Smooth muscle cell (in vitro differentiated cells): ENCODE measurements around the gene EPB41L2. TPM values are rescaled to one million over a fixed set of nuclear protein-coding genes. Genes with fewer than 3 reads are reported as not detected.

Experiments used
- DNase-seq: peaks from one replicate; lab custom pipeline; 2025; ENCODE audit not compliant: unreplicated experiment; lab: John Stamatoyannopoulos, UW
- H2AFZ ChIP-seq: fragments of 200-600 bp; sonication (generic); 2 replicates; pipeline ENCODE4 v1.6.0; 2016; ENCODE audit warnings: antibody characterized with exemption, low read depth, mild to moderate bottlenecking
- H3F3A ChIP-seq: fragments of 200-600 bp; sonication (generic); 2 replicates; pipeline ENCODE4 v1.6.0; 2017; ENCODE audit warnings: antibody characterized with exemption, low read depth
- H3K27ac ChIP-seq: fragments of 200-600 bp; sonication (generic); 2 replicates; pipeline ENCODE4 v1.5.1; 2016; ENCODE audit warnings: low read depth, mild to moderate bottlenecking
- H3K27me3 ChIP-seq: fragments of 200-600 bp; sonication (generic); 2 replicates; pipeline ENCODE4 v1.6.1; 2016; ENCODE audit warnings: low read depth, mild to moderate bottlenecking
- H3K36me3 ChIP-seq: fragments of 200-600 bp; sonication (generic); 2 replicates; pipeline ENCODE4 v1.5.1; 2016; ENCODE audit warnings: low read depth
- H3K4me1 ChIP-seq: fragments of 200-600 bp; sonication (generic); 2 replicates; pipeline ENCODE4 v1.5.1; 2016; ENCODE audit warnings: low read depth
- H3K4me2 ChIP-seq: fragments of 200-600 bp; sonication (generic); 2 replicates; pipeline ENCODE4 v1.6.0; 2016; ENCODE audit warnings: mild to moderate bottlenecking
- H3K4me3 ChIP-seq: fragments of 200-600 bp; sonication (generic); 2 replicates; pipeline ENCODE4 v1.5.1; 2016; ENCODE audit warnings: mild to moderate bottlenecking
- H3K79me2 ChIP-seq: fragments of 200-600 bp; sonication (generic); 2 replicates; pipeline ENCODE4 v1.6.0; 2016; ENCODE audit warnings: low read depth, mild to moderate bottlenecking
- H3K9ac ChIP-seq: fragments of 200-600 bp; sonication (generic); 2 replicates; pipeline ENCODE4 v1.6.0; 2016; ENCODE audit warnings: low read depth
- H3K9me3 ChIP-seq: fragments of 200-600 bp; sonication (generic); replicated peaks from 2 replicates; pipeline ENCODE4 v1.5.1; 2016; ENCODE audit warnings: low read depth
- H4K20me1 ChIP-seq: fragments of 200-600 bp; sonication (generic); 2 replicates; pipeline ENCODE4 v1.6.0; 2016; ENCODE audit warnings: low read depth
- CTCF ChIP-seq: fragments of 200-600 bp; sonication (generic); IDR thresholded peaks from 2 replicates; pipeline ENCODE4 v1.5.1; 2017; ENCODE audit warnings: borderline replicate concordance, mild to moderate bottlenecking, antibody characterized with exemption; ENCODE audit not compliant: insufficient read depth, poor library complexity, severe bottlenecking
- WGBS: methylation state at CpG from one replicate; pipeline ENCODE4 v1.1.7; 2016; ENCODE audit warnings: low lambda C conversion rate; 5-methylcytosine and 5-hydroxymethylcytosine counted together
- polyA plus RNA-seq: library from polyadenylated mRNA; unstranded; fragments of >200 nt; fragmentation: Nextera tagmentation; extraction: Ambion mirVana; gene quantifications from 2 replicates; pipeline ENCODE4 v1.2.1, GENCODE V29; 2016
- total RNA-seq: library from RNA; depleted of rRNA; stranded (reverse); fragments of >200 nt; gene quantifications from 2 replicates; pipeline ENCODE4 v1.2.3, GENCODE V29; 2014

Gene EPB41L2
- total and polyA plus RNA-seq, 2 experiments from 2014 or later, result 40.2 to 44.6 TPM

DNA sequence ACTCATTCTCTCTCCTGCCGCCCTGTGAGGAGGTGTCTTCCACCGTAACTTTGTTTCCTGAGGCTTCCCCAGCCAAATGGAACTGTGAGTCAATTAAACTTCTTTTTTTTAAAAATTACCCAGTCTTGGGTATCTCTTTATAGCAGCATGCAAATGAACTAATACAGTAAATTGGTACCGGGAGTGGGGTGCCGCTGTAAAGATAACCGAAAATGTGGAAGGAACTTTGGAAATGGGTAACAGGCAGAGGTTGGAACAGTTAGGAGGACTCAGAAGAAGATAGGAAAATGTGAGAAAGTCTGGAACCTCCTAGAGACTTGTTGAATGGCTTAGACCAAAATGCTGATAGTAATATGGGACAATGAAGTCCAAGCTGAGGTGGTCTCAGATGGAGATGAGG, 55.8 kb downstream of the EPB41L2 start:
- H4K20me1 ChIP-seq, result peaks cover 26% of the 10 kb centered on the region
- peaks cover 11% of the 10 kb centered on the region for H3K4me1 ChIP-seq
- H3K27me3 ChIP-seq, result no peaks in the 10 kb centered on the region
- peaks cover 68% of the 10 kb centered on the region for H3K79me2 ChIP-seq
- H3K4me3 ChIP-seq, result no peak overlapping the region
- no peaks in the 10 kb centered on the region for H3F3A ChIP-seq
- H2AFZ ChIP-seq, result no peak overlapping the region
- no peak overlapping the region for H3K4me2 ChIP-seq
- no peak overlapping the region for H3K9ac ChIP-seq
- H3K9me3 ChIP-seq, result no peaks in the 10 kb centered on the region
- no peak for DNase-seq
- H3K27ac ChIP-seq, result no peak overlapping the region
- no peaks in the 10 kb centered on the region for H3K36me3 ChIP-seq
- 95% methylated on average over 5 of the region's 5 CpGs for WGBS
- no peak for TF ChIP-seq CTCF

DNA sequence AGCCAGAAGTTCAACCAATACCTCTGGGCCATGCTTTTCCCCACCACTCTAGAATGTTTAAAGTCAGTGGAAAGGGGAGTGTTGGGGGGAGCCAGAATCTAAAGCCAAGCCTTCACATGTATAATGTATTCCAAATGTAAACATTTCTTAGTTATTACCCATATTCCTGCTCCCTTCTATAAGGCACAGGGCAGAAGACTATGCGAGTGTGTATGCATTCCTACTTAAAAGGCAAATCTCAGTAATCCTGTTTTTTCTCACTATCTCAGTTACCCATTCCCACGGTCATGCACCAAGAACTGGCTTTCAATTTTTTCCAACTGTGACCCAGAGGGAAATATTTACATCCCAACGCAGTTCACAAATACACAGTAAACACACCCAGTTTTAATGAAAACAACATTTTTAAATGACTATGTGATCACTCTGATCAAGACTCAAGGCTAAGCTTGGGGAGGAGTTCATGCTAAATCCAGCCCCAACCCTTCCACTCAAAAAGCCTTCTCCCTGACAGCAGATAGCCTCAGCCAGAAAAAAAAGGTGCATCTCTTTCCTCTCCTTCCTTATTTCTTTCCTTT, 57.5 kb downstream of the EPB41L2 start:
- H3K79me2 ChIP-seq, result peaks cover 61% of the 10 kb centered on the region
- no peaks in the 10 kb centered on the region for H3K27me3 ChIP-seq
- no peak overlapping the region for H3K9ac ChIP-seq
- 21% methylated on average over 3 of the region's 3 CpGs for WGBS
- H2AFZ ChIP-seq, result no peak overlapping the region
- no peak for TF ChIP-seq CTCF
- H3K4me2 ChIP-seq, result peak overlapping the region; percentile 6
- no peaks in the 10 kb centered on the region for H3K9me3 ChIP-seq
- H3K36me3 ChIP-seq, result no peaks in the 10 kb centered on the region
- H4K20me1 ChIP-seq, result peaks cover 27% of the 10 kb centered on the region
- no peak overlapping the region for H3K27ac ChIP-seq
- no peaks in the 10 kb centered on the region for H3F3A ChIP-seq
- peaks cover 20% of the 10 kb centered on the region for H3K4me1 ChIP-seq
- no peak for DNase-seq
- no peak overlapping the region for H3K4me3 ChIP-seq

- H4K20me1 ChIP-seq, result peaks cover 27% of the 10 kb centered on the region
- H3K4me1 ChIP-seq, result peaks cover 21% of the 10 kb centered on the region
- H3K4me3 ChIP-seq, result no peak overlapping the region
- H3K9me3 ChIP-seq, result no peaks in the 10 kb centered on the region
- no peak overlapping the region for H2AFZ ChIP-seq
- no peak for TF ChIP-seq CTCF
- H3K9ac ChIP-seq, result no peak overlapping the region
- H3K79me2 ChIP-seq, result peaks cover 61% of the 10 kb centered on the region
- H3K36me3 ChIP-seq, result no peaks in the 10 kb centered on the region
- peak overlapping the region; percentile 6 for H3K4me2 ChIP-seq
- no peak overlapping the region for H3K27ac ChIP-seq
- no peaks in the 10 kb centered on the region for H3F3A ChIP-seq
- 55% methylated on average over 2 of the region's 2 CpGs for WGBS
- DNase-seq, result no peak
- H3K27me3 ChIP-seq, result no peaks in the 10 kb centered on the region
These were observed 58.1 kb downstream of the EPB41L2 start for GRCh38 chr6:131004936-131005335.

DNA sequence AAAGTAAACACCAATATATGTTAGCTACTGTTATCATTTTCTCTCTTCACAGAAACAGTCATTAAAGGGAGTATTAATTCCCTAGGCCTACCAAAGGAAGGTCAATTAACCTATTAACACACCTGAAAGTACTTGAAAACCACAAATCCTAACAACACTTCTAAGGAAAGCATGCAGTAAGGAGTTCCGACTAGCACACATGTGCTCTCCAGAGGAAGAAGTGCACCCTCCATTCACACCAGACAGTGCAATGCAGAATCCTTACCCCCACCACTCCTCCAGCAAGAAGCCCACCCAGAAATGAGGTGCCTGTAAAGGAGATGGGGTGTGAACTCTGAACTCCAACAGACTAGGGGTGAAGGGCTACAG, 58.7 kb downstream of the EPB41L2 start:
- H3K27me3 ChIP-seq, result no peaks in the 10 kb centered on the region
- no peaks in the 10 kb centered on the region for H3K9me3 ChIP-seq
- H2AFZ ChIP-seq, result no peak overlapping the region
- H3K9ac ChIP-seq, result no peak overlapping the region
- WGBS, result 88% methylated on average over 1 of the region's 1 CpG
- peaks cover 61% of the 10 kb centered on the region for H3K79me2 ChIP-seq
- H3K4me2 ChIP-seq, result no peak overlapping the region
- no peak overlapping the region for H3K4me3 ChIP-seq
- H3K27ac ChIP-seq, result no peak overlapping the region
- no peaks in the 10 kb centered on the region for H3K36me3 ChIP-seq
- no peaks in the 10 kb centered on the region for H3F3A ChIP-seq
- no peak for DNase-seq
- peaks cover 21% of the 10 kb centered on the region for H3K4me1 ChIP-seq
- H4K20me1 ChIP-seq, result peaks cover 27% of the 10 kb centered on the region
- no peak for TF ChIP-seq CTCF
